ENCODE measurements around the gene PDE11A.
A peak's percentile ranks its signal among the peaks of the same experiment; 100 is the strongest.

PDE11A gene

DNA sequence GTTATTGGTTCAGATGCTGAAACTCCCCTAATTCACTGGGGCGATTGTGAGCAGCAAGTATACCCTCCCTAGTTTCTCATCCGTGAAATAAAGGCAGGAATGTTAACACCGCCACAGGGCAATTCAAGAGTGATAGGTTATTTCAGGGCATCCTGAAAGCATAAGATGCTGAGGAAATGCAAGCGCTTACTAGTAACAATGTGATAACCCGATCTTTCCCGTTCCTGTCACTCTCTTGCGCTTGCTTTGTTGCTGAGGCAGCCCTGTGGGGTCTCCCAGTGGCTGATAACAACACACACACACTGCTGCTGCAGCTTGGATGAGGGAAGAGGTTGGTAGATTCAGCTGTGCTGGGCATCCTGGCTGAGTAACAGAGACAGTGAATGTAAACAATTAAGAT, 420.7 kb downstream of the PDE11A start:
- H3K27ac Mint-ChIP-seq: peak overlapping the region; percentile 95
- peaks cover 8% of the 10 kb centered on the region for H3K27me3 Mint-ChIP-seq (ENCODE audit: low read depth, poor library complexity)
- peaks cover 41% of the 10 kb centered on the region for H3K4me1 Mint-ChIP-seq
- no peak for TF ChIP-seq CTCF (IDR thresholded peaks at IDR 0.05)
- H3K4me3 Mint-ChIP-seq: peak overlapping the region; percentile 13
- no peaks in the 10 kb centered on the region for H3K36me3 Mint-ChIP-seq (ENCODE audit: low read depth)
- no peaks in the 10 kb centered on the region for H3K9me3 Mint-ChIP-seq
- peak; percentile 10 for DNase-seq

DNA sequence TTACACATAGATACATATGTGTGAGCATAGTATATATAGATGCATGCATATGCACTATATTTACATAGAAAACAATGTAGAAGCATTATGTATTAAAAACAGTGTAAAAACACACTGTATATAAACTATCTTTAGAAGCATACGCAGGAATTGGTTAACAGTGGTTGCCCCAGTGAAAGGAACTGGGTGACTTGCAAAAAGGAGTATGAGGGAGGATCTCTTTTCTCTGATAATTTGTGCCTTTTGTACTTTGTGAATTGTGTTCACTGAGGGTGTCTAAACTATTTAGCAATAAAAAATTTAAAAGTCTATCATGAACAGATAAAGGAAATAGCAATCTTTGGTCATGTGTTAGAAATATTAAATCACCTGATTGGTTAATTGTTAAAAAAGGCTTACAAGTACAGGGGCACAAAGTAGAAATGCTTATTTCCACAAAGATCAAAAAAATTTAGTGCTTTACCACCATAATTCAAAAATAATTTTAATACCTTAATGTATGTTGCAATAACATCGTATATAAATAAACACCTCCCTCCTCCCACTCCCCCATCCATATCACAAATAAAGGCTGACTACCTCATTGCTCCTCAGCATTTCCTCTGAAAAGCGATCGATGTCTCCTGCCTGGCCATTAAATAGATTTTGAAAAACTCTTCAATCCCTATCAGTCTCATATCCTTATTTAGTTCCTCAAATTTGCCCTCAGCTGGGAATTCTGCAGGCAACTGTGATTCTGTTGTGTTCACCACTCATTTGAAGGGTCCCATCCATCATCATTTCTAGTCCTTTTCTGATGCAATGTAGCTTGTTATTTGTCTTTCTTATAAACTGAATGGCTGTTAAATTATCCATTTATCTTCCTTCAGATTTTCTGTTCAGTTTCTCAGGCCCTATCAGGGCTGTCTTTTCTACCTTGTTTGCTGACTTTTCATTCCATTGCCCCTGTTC, 422.7 kb downstream of the PDE11A start:
- peaks cover 46% of the 10 kb centered on the region for H3K4me1 Mint-ChIP-seq
- H3K27me3 Mint-ChIP-seq (ENCODE audit: low read depth, poor library complexity): peaks cover 8% of the 10 kb centered on the region
- no peak for DNase-seq
- TF ChIP-seq CTCF (IDR thresholded peaks at IDR 0.05): no peak
- H3K9me3 Mint-ChIP-seq: peaks cover 1% of the 10 kb centered on the region
- no peak overlapping the region for H3K4me3 Mint-ChIP-seq
- H3K36me3 Mint-ChIP-seq (ENCODE audit: low read depth): peaks cover 1% of the 10 kb centered on the region
- H3K27ac Mint-ChIP-seq: no peak overlapping the region

DNA sequence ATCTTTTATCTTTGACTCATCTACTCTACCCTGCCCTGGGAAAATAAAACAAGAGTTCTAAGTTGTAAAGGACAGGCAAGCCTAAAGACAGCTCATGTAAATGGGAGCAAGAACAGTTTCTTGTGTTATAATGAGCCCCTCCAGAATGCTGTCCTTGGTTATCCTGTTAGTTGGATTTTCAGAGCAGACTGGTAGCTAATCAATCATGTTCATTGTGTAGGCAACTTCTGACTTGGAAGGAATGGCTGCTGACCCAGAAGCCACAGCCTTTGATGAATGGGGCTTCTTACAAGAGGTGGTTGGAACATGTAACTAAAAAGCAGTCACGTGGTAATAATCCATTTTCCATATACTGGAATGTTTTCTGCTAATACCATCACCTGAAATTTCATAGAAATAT, 425.8 kb downstream of the PDE11A start:
- Mint-ChIP-seq H3K27ac (no peak overlapping the region), H3K9me3 (peaks cover 29% of the 10 kb centered on the region), H3K27me3 (ENCODE audit: low read depth, poor library complexity) (peaks cover 3% of the 10 kb centered on the region), H3K4me1 (peaks cover 25% of the 10 kb centered on the region), H3K4me3 (no peak overlapping the region), H3K36me3 (ENCODE audit: low read depth) (peaks cover 14% of the 10 kb centered on the region)
- DNase-seq: no peak
- no peak for TF ChIP-seq CTCF (IDR thresholded peaks at IDR 0.05)

DNA sequence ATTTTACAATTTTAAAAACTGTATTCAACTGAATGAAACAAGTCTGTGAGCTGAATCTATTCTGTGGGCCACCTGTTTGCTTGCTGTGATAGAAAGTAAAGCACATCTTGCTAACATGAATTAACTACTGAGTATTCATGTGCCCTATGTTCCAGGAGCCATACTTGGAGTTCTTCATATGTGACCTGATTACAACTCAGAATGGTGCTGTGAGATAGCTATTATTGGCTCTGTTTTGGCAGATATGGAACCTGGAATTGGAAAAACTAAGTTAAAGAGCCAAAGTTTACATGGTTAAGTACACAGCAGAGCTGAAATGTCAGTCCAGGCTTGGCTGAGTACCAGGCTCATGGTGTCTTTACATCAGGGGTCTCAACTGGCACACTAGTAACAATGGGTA, 426.3 kb downstream of the PDE11A start:
- peaks cover 19% of the 10 kb centered on the region for H3K4me1 Mint-ChIP-seq
- no peak for DNase-seq
- H3K36me3 Mint-ChIP-seq (ENCODE audit: low read depth): peaks cover 14% of the 10 kb centered on the region
- no peak overlapping the region for H3K4me3 Mint-ChIP-seq
- H3K9me3 Mint-ChIP-seq: peaks cover 29% of the 10 kb centered on the region
- TF ChIP-seq CTCF (IDR thresholded peaks at IDR 0.05): no peak
- no peak overlapping the region for H3K27ac Mint-ChIP-seq
- H3K27me3 Mint-ChIP-seq (ENCODE audit: low read depth, poor library complexity): peaks cover 3% of the 10 kb centered on the region

GRCh38 chr2:177641331-177641730, 431.2 kb downstream of the PDE11A start:
- Mint-ChIP-seq H3K27me3 (ENCODE audit: low read depth, poor library complexity) (peaks cover 6% of the 10 kb centered on the region), H3K9me3 (peaks cover 29% of the 10 kb centered on the region), H3K27ac (no peak overlapping the region), H3K36me3 (ENCODE audit: low read depth) (peaks cover 14% of the 10 kb centered on the region), H3K4me1 (peaks cover 23% of the 10 kb centered on the region), H3K4me3 (no peak overlapping the region)
- no peak for DNase-seq
- no peak for TF ChIP-seq CTCF (IDR thresholded peaks at IDR 0.05)

DNA sequence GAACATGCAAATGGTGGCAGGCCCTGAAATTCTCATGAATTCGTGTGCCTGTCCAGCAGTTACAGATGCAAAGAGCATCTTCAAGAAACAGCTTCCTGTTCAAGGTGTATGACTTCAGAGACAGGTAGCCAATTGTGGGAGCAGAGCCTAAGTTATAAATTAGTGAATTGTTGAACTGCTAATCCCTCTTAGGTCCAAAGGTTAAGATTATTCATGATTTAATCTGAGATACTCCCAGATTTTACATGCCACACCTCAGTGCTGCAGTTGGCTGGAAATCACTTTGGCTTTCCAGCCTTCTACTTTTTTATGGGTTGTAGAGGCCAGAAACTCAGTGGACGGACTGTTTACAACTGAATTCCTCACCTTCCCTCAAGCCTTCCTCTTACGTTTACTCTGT, 432.2 kb downstream of the PDE11A start:
- H3K27me3 Mint-ChIP-seq (ENCODE audit: low read depth, poor library complexity): peaks cover 6% of the 10 kb centered on the region
- peaks cover 23% of the 10 kb centered on the region for H3K4me1 Mint-ChIP-seq
- no peak overlapping the region for H3K27ac Mint-ChIP-seq
- peaks cover 29% of the 10 kb centered on the region for H3K9me3 Mint-ChIP-seq
- H3K4me3 Mint-ChIP-seq: no peak overlapping the region
- no peak for DNase-seq
- H3K36me3 Mint-ChIP-seq (ENCODE audit: low read depth): peaks cover 14% of the 10 kb centered on the region
- no peak for TF ChIP-seq CTCF (IDR thresholded peaks at IDR 0.05)

Measured in nephron progenitor cell (in vitro differentiated cells).